GM19193 (cell line): ENCODE measurements around the gene EFNA2.

Source experiments
- POLR2A ChIP-seq: IDR thresholded peaks from 4 replicates; pipeline ENCODE4 v1.6.1; 2011; ENCODE audit not compliant: insufficient read depth, insufficient read length; ENCODE audit errors: extremely low read depth

The EFNA2 gene

DNA sequence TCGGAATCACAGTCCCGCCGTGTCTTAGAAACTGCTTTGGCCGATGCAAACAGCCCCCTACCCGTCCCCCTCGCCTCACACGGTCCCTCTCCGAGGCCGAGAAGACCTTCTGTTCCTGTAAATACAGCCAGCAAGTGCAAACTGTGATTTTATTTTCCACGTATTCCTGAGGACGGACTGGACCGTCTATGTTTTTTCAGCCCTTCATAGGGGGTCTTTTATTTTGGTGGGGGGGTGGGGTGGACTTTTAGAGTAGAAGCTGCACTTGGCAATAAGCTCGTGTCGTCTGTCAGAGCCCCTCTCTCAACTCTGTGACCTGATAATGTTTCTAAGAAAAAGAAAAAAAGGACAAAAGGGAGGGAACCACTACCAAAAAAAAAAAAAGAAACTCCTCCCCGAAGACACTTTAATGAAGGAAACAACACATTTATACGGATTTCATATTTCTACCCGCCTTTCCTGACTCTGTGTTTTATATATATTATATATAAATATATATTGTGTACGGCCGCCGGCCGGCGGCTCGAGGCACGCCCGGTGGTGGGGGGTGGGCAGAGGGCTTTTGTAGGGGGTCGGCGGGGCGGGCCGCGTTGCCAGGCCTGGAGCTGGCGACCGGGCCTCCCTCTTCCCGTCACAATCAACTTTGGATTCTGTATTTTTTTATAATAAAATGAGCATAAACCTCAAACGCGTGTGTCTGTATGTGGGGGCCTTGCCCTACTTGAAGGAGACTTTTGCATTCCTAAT lies 15.2 kb downstream of the EFNA2 start:
- TF ChIP-seq POLR2A, result no peak

- no peak for TF ChIP-seq POLR2A
These were observed 17.0 kb downstream of the EFNA2 start for GRCh38 chr19:1302533-1303239.

- TF ChIP-seq POLR2A, result no peak
These were observed 18.7 kb downstream of the EFNA2 start for GRCh38 chr19:1304197-1304924.

GRCh38 chr19:1307320-1307719 lies 21.6 kb downstream of the EFNA2 start:
- TF ChIP-seq POLR2A, result no peak

DNA sequence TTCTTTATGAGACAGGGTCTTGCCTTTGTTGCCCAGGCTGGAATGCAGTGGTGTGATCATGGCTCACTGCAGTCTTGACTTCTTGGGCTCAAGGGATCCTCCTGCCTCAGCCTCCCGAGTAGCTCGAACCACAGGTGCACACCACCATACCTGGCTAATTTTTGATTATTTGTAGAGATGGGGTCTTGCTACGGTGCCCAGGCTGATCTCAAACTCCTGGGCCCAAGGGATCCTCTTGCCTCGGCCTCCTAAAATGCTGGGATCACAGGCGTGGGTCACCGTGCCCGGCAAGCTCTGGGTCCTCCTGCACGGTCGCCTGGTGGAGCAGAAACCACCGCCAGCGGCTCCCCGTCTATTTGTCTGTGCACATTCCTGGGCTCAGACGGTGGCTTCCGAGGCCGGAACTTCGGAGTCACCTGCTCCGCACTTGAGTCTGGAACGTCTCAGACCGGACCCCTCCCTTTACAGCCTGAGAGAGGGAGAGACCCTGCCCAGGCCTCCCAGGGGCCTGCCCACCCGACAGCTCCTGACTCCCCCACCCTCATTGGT lies 22.2 kb downstream of the EFNA2 start:
- TF ChIP-seq POLR2A, result no peak

- TF ChIP-seq POLR2A, result no peak
These were observed 23.0 kb downstream of the EFNA2 start for GRCh38 chr19:1308718-1309117.

GRCh38 chr19:1309977-1310852 lies 24.5 kb downstream of the EFNA2 start:
- TF ChIP-seq POLR2A, result no peak

DNA sequence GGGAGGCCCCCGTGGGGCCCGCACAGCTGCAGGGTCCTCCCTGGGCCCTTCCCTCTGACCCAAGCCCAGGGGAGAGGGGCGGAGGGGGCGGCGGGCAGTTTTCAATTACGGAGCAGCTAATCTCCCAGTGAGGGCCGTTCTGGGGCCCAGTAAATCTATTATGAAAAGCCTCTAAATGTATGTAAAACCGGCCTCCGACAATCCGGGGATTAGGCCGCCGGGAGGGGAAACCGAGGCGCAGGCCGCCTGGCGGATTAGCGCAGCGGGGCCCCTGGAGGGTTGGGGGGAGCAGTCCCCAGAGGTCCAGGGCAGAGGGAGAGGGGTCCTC lies 25.1 kb downstream of the EFNA2 start:
- TF ChIP-seq POLR2A, result no peak

DNA sequence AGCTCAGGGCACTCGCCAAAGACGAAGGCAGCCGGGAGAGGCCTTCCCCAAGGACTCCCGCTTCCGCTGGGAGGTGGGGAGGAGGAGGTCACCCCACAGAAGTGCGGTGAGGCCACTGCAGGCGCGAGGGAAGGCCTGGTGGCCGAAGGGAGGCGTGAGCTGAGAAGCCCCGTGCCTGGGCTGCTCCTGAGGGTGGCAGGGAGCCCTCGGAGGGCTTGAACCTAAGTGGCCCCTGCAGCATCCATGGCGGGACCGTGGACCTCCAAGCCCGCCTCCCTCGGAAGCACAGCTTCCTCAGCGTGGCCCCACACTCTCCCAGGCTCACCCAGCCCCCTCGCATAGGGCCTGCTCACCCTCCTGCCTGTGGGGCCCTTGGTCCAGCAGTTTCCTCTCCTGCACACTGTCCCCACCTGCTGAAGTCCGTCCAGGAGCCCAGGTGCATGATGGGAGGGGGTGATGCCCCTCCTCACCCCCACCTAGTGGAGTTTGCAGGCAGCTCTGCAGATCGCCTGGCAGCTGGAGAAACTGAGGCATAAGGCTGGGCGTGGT lies 25.9 kb downstream of the EFNA2 start:
- TF ChIP-seq POLR2A, result no peak

GRCh38 chr19:1312767-1313694 lies 27.4 kb downstream of the EFNA2 start:
- TF ChIP-seq POLR2A, result no peak

DNA sequence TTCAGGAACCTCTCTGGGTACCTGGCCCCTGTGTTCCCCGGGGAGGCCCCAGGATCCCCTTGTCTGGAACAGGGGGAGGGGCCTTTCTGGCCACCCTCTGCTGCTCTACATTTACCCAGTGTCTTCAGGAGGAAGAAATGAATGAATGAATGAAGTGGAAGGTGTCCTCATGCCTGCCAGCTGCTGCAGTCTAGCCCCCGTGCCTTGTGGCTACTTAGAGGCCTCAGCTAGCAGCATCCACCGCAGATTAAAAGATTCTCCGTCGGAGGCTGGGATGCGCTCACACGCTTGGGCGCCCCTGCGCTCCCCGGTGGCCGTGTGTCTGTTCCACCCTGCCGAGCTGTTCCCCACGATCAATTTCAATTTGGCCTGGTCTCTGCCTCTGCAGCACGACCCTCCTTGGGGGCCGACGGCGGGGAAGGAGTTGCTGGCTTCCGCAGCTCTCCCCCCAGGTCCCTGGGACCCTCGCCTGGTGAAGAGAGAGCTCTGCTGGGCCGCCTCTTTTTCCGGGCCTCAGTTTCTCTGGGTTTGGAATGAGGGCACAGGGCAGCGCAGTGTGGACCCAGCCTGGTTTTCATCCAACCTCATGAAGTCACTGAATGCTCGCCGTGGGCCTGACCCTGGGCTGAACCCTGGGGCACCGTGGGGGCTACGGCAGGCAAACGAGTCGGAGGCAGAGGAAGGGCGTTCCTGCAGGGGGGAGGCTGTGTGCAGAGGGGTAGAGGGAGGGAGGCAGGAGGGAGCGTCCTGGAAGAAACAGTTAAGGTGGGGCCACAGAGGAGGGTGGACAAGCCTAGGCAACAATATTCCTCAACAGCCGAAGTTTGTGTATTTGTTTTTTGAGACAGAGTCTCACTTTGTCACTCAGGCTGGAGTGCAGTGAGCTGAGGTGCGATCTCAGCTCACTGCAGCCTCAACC lies 28.3 kb downstream of the EFNA2 start:
- TF ChIP-seq POLR2A, result no peak

- no peak for TF ChIP-seq POLR2A
These were observed 29.9 kb downstream of the EFNA2 start for GRCh38 chr19:1315470-1316166.
